Thoracic aorta (tissue), 2 donors: ENCODE data around the gene TBKBP1. TPM values are rescaled to one million over a fixed set of nuclear protein-coding genes. Genes with fewer than 3 reads are reported as not detected.

Experiments used
- ATAC-seq: fragments of 150-250 bp; one replicate; pipeline ENCODE4 v1.8.0; 2017; ENCODE audit warnings: low read depth; ENCODE audit not compliant: insufficient number of reproducible peaks, low FRiP score
- DNase-seq: peaks from one replicate; pipeline ENCODE4 v3.0.0-alpha.2; 2020; ENCODE audit warnings: low spot score
- H3K27ac ChIP-seq, 2 donors: fragments of 200-600 bp; sonication (generic); 1 replicate in 1 of 2; 2 replicates in 1 of 2; pipeline ENCODE4 v1.5.1; 2016; ENCODE audit warnings: mild to moderate bottlenecking in 2 of 2, moderate library complexity in 2 of 2
- H3K27me3 ChIP-seq: fragments of 200-600 bp; sonication (generic); replicated peaks from 2 replicates; pipeline ENCODE4 v1.6.0; 2016; ENCODE audit warnings: mild to moderate bottlenecking; ENCODE audit not compliant: insufficient read depth
- H3K36me3 ChIP-seq: fragments of 200-600 bp; sonication (generic); one replicate; pipeline ENCODE4 v1.5.1; 2016
- H3K4me1 ChIP-seq, 2 donors: fragments of 200-600 bp; sonication (generic); 1 replicate in 1 of 2; 2 replicates in 1 of 2; pipeline versions ENCODE4 v1.5.1 to v1.6.0; 2016; ENCODE audit warnings: low read depth in 2 of 2, mild to moderate bottlenecking in 1 of 2; ENCODE audit not compliant: control insufficient read depth in 1 of 2
- H3K4me3 ChIP-seq: fragments of 200-600 bp; sonication (generic); 2 replicates; pipeline ENCODE4 v1.5.1; 2016; ENCODE audit warnings: mild to moderate bottlenecking
- H3K9me3 ChIP-seq: fragments of 200-600 bp; sonication (generic); 2 replicates; pipeline ENCODE4 v1.5.1; 2016
- CTCF ChIP-seq: fragments of 200-600 bp; sonication (generic); IDR thresholded peaks from one replicate; pipeline ENCODE4 v1.5.1; 2019; ENCODE audit warnings: antibody characterized with exemption
- total RNA-seq, 2 donors: library from RNA; depleted of rRNA; stranded (reverse); fragments of >200 nt; gene quantifications; one replicate each; pipeline versions ENCODE4 v1.1.0 to v1.2.3, GENCODE V29; 2016

Gene TBKBP1
- total RNA-seq, 2 donors from 2014 or later, result 8.8 to 19.1 TPM

DNA sequence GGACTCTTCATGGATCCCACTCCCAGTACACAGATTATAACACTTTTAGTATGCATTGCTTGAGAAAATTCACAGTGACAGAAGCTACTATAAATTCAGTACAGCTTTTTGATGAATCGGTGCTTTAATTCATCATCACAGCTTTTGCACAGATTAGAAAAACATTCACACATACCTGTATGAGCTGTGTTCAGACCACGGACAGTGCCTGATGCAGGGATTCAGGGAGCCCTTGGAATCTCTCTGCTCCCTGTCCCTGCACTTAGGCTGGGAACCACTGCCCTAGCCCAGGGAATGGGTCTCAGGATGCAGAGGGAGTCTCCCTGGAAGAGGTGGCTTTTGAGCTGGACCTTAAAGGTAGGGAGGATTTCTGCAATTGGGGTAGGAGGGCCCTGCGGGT lies 13.9 kb downstream of the TBKBP1 start:
- no peaks in the 10 kb centered on the region for H3K9me3 ChIP-seq
- H3K36me3 ChIP-seq, result peaks cover 4% of the 10 kb centered on the region
- no peak overlapping the region for H3K4me3 ChIP-seq
- peaks cover 0 to 25% of the 10 kb centered on the region in 2 donors for H3K4me1 ChIP-seq
- no peak overlapping the region for H3K27ac ChIP-seq
- no peak for ATAC-seq
- H3K27me3 ChIP-seq, result no peaks in the 10 kb centered on the region
- no peak for DNase-seq
- no peak for TF ChIP-seq CTCF

- no peaks in the 10 kb centered on the region for H3K9me3 ChIP-seq
- ATAC-seq (no peak), DNase-seq (no peak)
- peak overlapping the region; percentile 41 for H3K4me3 ChIP-seq
- H3K36me3 ChIP-seq, result peaks cover 4% of the 10 kb centered on the region
- TF ChIP-seq CTCF, result no peak
- H3K27me3 ChIP-seq, result no peaks in the 10 kb centered on the region
- H3K27ac ChIP-seq, result no peak overlapping the region
- peaks cover 0 to 25% of the 10 kb centered on the region in 2 donors for H3K4me1 ChIP-seq
Observed at GRCh38 chr17:47708312-47708863, 14.4 kb downstream of the TBKBP1 start.

- DNase-seq (no peak), ATAC-seq (no peak)
- Histone ChIP-seq H3K36me3 (peaks cover 4% of the 10 kb centered on the region), H3K9me3 (no peaks in the 10 kb centered on the region), H3K4me3 (peak overlapping the region; percentile 41), H3K27me3 (no peaks in the 10 kb centered on the region), H3K27ac (no peak overlapping the region), H3K4me1 (peaks cover 0 to 25% of the 10 kb centered on the region in 2 donors)
- TF ChIP-seq CTCF, result no peak
Observed at GRCh38 chr17:47708864-47709541, 15.0 kb downstream of the TBKBP1 start.

GRCh38 chr17:47709594-47709993 lies 15.6 kb downstream of the TBKBP1 start:
- no peak for TF ChIP-seq CTCF
- Histone ChIP-seq H3K36me3 (peaks cover 4% of the 10 kb centered on the region), H3K27me3 (no peaks in the 10 kb centered on the region), H3K9me3 (no peaks in the 10 kb centered on the region), H3K4me1 (peaks cover 0 to 25% of the 10 kb centered on the region in 2 donors), H3K27ac (no peak overlapping the region), H3K4me3 (no peak overlapping the region)
- no peak for DNase-seq
- ATAC-seq, result no peak

DNA sequence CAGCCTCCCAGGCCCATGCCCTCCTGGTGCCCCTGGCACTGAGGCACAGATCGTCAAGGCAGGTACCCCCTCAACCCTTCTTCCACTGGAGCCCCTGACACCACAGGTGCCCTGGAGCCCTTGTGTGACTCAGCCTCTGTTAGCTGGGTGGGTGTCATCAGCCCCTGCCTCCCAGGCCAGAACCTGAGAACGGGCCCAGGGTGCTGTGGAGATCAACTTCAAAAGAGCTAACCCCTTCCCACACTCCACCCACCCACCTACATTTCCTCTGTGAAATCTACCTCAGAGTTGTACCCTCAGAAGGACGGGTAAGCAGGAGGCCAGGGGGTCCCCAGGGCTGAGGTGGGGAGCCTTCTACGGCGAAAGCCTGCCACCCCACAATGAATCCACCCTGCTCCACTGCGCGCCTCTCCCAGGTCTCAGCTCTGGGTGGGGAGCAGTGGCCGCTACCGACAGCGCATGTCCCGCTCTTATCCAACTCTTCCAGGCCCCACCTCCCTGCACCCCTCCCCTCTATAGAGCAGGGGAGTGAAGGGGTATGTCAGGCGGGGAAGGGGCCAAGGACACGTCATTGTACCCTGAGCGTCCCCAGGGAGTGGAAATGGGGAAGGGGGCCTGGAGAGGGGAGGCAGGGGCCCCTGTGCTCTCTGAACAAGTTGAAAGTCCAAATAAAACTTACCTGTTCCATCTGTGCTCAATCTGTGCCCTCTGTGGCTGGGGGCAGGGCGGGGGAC lies 17.6 kb downstream of the TBKBP1 start:
- no peak for TF ChIP-seq CTCF
- H3K27ac ChIP-seq, result no peak overlapping the region
- peaks cover 0 to 21% of the 10 kb centered on the region in 2 donors for H3K4me1 ChIP-seq
- DNase-seq, result no peak
- no peaks in the 10 kb centered on the region for H3K27me3 ChIP-seq
- no peaks in the 10 kb centered on the region for H3K9me3 ChIP-seq
- no peak for ATAC-seq
- peaks cover 4% of the 10 kb centered on the region for H3K36me3 ChIP-seq
- no peak overlapping the region for H3K4me3 ChIP-seq
